Measurements from ENCODE around the gene GAB1.

GAB1 gene

DNA sequence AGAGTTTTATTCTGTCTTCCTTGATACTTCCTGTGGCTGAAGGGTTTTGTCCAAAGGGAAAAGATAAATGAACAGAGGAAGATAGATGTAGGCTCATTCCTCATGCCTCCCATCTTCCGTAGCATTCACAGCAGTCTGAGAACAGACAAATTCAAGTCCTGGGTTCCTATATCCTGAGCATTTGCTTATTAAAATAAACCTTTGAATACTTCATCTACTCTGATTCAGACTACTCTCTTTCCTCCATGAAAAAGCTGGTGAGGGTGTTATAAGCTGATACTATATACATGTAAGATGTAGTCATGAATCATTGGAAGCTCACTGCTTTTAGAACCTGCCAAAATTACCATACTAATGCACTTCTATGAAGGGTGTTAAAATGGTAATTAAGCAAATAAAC lies 61.2 kb downstream of the GAB1 start:
- H3K4me1 ChIP-seq (ENCODE audit: insufficient read depth, low read length) = peaks cover 7% of the 10 kb centered on the region
- H3K9ac ChIP-seq (ENCODE audit: low read depth, low read length) = no peak overlapping the region
- no peaks in the 10 kb centered on the region for H3K36me3 ChIP-seq (ENCODE audit: insufficient read depth, low read length)
- H3K9me3 ChIP-seq (ENCODE audit: control insufficient read depth, insufficient read depth, low read length) = no peaks in the 10 kb centered on the region

DNA sequence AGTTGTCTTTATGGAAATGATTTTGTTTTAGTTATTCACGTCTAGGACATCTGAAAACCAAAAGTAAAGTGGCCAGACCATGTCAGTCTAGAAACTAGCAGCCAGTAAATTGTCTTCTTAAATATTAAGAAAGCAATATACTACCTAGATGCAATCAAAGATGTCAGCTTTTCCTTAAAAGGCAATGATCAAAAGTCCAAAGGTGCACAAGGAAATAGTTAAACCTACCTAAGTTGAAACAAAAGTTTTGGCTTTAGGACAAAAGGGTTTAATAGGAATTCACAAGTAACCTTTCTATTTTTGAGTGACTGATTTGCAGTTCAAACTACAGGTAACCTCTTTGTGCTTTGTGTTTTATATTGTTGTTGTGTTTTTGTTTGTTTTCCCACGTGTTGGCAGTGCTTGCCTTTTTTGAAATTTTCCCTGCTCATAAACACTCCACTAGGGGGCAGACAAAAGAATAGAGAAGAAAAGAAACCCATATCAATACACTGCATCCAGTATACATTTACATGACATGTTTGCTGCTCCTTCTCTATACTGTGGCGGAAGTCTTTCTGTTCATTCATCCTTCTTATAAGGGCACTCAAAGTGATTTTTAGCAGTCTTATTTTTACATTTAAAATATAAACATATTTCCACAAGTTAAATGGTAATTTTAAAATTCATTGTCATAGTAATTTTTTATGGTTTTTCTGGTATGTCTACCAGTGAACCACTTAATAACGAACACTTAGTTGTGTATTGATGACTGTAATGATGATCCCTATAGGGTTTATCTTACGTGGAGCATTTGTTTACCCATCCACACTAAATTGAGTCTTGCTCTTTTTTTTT lies 62.7 kb downstream of the GAB1 start:
- H3K4me1 ChIP-seq (ENCODE audit: insufficient read depth, low read length) = peaks cover 7% of the 10 kb centered on the region
- no peaks in the 10 kb centered on the region for H3K36me3 ChIP-seq (ENCODE audit: insufficient read depth, low read length)
- no peaks in the 10 kb centered on the region for H3K9me3 ChIP-seq (ENCODE audit: control insufficient read depth, insufficient read depth, low read length)
- H3K9ac ChIP-seq (ENCODE audit: low read depth, low read length) = no peak overlapping the region

DNA sequence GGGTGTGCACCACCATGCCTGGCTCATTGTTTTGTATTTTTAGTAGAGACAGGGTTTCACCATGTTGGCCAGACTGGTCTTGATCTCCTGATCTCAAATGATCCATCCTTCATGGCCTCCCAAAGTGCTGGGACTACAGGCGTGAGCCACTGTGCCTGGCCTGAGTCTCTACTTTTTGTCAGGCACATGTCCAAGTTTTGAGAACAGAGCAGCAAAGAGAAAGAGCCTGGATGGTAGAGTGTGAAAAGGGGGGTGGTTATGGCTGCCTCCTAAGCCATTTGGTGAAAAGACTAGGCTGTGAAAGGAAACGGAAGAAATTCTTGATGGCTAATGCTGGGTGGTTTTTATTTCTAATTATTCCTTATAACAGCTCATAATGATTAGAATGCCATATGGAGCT lies 63.4 kb downstream of the GAB1 start:
- no peak overlapping the region for H3K9ac ChIP-seq (ENCODE audit: low read depth, low read length)
- no peaks in the 10 kb centered on the region for H3K36me3 ChIP-seq (ENCODE audit: insufficient read depth, low read length)
- H3K9me3 ChIP-seq (ENCODE audit: control insufficient read depth, insufficient read depth, low read length) = no peaks in the 10 kb centered on the region
- peaks cover 7% of the 10 kb centered on the region for H3K4me1 ChIP-seq (ENCODE audit: insufficient read depth, low read length)

DNA sequence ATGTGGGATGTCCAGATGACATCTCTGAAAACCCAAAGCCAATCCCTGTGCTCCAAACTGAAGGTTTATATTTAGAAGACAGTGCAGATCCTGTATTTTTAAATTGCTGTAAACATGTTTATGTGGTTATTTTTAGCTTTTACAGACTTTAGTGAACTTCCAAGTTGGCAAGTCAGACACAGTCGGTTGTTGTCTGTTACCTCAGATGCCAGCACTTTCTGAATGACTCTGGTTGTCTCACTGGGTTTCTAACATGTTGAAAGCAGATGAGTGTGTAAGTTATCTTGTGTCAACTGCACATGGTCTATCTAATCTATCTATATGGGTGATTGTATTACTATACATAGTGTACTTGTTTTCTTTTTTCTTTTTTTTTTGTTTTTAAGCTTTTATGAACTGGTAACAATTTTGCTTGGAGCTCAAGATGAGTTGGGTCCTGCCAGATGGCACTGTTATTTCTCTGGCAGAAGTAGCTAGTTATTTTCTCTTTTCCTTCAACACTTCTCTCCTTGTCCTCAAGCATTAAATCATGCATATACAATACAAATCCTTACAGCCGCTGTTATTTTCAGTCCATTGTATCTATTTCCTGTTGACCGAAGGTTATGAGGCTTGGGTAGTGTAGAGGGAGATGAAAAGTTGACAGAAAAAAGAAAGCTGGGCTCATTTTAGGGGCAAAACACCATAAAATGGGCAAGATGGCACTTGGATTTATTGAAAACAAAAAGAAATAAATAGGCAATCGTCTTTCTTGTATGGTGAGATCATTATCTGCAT lies 66.3 kb downstream of the GAB1 start:
- no peaks in the 10 kb centered on the region for H3K36me3 ChIP-seq (ENCODE audit: insufficient read depth, low read length)

DNA sequence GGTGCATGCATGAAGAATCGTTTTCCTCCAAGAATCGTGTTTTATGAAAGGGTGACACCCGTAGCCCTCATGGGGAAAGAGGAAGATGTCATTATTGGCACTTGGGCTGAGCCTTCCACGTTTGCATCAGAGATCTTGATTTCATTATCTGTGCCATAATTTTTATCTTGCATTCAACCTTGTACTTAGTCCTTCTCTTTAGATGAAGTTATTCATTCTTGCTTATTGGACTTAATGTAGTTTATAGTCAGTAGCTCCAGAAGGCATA lies 66.8 kb downstream of the GAB1 start:
- Histone ChIP-seq H3K36me3 (ENCODE audit: insufficient read depth, low read length) (no peaks in the 10 kb centered on the region), H3K4me1 (ENCODE audit: insufficient read depth, low read length) (peaks cover 7% of the 10 kb centered on the region), H3K9ac (ENCODE audit: low read depth, low read length) (no peak overlapping the region), H3K9me3 (ENCODE audit: control insufficient read depth, insufficient read depth, low read length) (no peaks in the 10 kb centered on the region)

More for the DNA sequence above, 66.3 kb downstream of the GAB1 start:
- no peaks in the 10 kb centered on the region for H3K9me3 ChIP-seq (ENCODE audit: control insufficient read depth, insufficient read depth, low read length)
- peaks cover 7% of the 10 kb centered on the region for H3K4me1 ChIP-seq (ENCODE audit: insufficient read depth, low read length)
- no peak overlapping the region for H3K9ac ChIP-seq (ENCODE audit: low read depth, low read length)

DNA sequence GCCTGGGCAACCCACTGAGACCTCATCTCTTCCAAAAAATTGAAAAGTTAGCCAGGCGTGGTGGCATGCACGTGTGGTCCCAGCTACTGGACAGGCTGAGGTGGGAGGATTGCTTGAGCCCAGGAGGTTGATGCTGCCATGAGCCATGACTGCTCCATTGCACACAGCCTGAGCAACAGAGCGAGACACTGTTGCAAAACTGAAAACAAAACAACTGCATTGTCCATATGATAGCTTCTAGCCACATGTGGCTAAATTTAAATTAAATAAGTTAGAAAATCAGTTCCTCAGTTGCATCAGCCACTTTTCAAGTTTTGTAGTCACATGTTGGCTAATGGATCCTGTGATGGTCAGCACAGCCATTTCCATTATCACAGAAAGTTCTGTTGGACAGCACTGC lies 67.9 kb downstream of the GAB1 start:
- Histone ChIP-seq H3K9ac (ENCODE audit: low read depth, low read length) (no peak overlapping the region), H3K9me3 (ENCODE audit: control insufficient read depth, insufficient read depth, low read length) (no peaks in the 10 kb centered on the region), H3K36me3 (ENCODE audit: insufficient read depth, low read length) (no peaks in the 10 kb centered on the region), H3K4me1 (ENCODE audit: insufficient read depth, low read length) (no peaks in the 10 kb centered on the region; the same call in none of the 2 replicates)

DNA sequence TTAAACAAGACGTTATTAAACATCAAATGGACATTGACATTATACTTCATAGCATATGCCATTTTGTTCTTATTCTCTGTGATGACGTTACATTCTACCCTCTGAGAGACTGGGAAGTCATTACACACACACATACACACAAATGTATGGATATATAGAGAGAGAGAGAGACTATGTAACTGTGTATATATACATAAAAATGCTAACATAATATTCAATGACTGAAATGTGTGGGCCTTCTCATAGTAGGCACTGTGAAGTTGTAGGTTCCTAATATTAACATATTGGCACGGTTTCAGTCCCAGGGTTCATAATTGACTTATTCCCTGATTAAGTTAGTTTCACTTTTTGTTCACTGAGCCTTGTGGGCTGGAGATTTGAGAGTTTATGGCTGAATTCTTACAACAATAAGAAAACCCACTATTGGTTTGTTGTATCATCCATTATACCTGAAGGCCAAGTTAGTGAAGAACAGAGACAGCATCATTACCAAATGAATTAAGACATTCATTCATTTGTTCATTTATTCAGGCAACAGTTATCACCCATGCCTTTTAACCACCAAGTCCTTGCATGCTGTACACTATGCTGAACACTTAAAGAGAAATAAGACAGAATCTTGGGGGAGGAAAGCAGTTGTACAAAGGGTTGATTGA lies 68.5 kb downstream of the GAB1 start:
- H3K9me3 ChIP-seq (ENCODE audit: control insufficient read depth, insufficient read depth, low read length) = no peaks in the 10 kb centered on the region
- no peak overlapping the region for H3K9ac ChIP-seq (ENCODE audit: low read depth, low read length)
- no peaks in the 10 kb centered on the region for H3K36me3 ChIP-seq (ENCODE audit: insufficient read depth, low read length)
- H3K4me1 ChIP-seq (ENCODE audit: insufficient read depth, low read length) = no peaks in the 10 kb centered on the region; the same call in none of the 2 replicates

DNA sequence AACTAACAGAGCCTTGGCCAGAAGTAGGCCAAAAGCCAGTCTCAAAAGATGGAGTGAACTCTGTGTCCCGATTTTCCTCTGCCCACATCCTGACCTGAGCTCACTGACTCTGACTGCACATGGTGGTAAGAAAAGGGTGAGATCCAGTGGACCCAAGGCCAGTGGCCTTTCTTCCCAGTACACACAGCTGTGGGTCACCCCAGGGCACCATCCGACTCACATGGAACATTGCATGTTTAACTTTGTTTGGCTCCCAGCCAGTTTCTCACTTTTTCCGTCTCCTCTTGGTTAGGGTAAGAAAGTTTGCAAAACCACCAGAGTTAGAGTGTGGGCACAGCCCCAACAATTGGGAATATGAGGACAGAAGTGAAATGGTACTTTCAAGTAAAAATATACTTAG lies 69.8 kb downstream of the GAB1 start:
- H3K9me3 ChIP-seq (ENCODE audit: control insufficient read depth, insufficient read depth, low read length) = no peaks in the 10 kb centered on the region
- no peaks in the 10 kb centered on the region for H3K36me3 ChIP-seq (ENCODE audit: insufficient read depth, low read length)
- H3K9ac ChIP-seq (ENCODE audit: low read depth, low read length) = no peak overlapping the region
- H3K4me1 ChIP-seq (ENCODE audit: insufficient read depth, low read length) = no peaks in the 10 kb centered on the region; the same call in none of the 2 replicates

DNA sequence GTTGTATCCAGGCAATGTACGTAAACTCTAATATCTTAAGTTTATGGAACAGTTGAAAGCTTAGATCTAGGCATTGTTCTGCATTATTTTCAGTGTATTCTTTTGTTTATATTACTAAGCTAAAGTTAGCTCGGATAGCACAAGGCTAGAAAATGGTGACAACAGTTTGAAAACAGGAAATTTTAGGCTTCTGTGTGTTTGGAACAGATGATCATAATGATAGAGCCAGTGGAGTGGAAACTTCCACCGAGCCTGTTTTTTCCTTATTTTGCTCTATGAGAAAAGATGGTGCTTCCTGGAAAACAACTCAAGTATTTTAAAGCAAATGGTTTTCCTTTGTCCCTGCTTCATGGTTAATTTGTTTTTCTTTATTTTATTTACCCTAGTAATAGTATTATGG lies 70.8 kb downstream of the GAB1 start:
- no peak overlapping the region for H3K9ac ChIP-seq (ENCODE audit: low read depth, low read length)
- H3K9me3 ChIP-seq (ENCODE audit: control insufficient read depth, insufficient read depth, low read length) = no peaks in the 10 kb centered on the region
- no peaks in the 10 kb centered on the region for H3K36me3 ChIP-seq (ENCODE audit: insufficient read depth, low read length)
- H3K4me1 ChIP-seq (ENCODE audit: insufficient read depth, low read length) = no peaks in the 10 kb centered on the region; the same call in none of the 2 replicates

DNA sequence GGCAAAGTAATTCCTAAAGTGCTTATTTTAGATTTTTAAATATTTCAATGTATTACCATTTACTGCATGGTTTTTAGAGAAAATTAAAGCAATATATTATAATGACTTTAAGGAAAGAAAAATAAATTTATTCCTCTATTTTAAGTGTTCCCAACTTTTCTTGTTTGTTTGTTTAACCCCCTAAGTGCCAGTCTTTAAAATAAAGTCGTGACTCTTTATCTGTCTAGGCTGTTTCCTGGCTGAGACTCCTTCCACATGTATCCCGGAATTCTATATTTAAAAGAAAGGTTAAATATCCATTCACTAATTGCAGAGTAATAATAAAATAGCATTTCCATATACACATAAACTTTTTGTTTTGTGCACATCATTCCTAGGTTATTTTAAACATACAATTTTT lies 71.2 kb downstream of the GAB1 start:
- Histone ChIP-seq H3K9ac (ENCODE audit: low read depth, low read length) (no peak overlapping the region), H3K36me3 (ENCODE audit: insufficient read depth, low read length) (no peaks in the 10 kb centered on the region), H3K4me1 (ENCODE audit: insufficient read depth, low read length) (no peaks in the 10 kb centered on the region; the same call in none of the 2 replicates), H3K9me3 (ENCODE audit: control insufficient read depth, insufficient read depth, low read length) (no peaks in the 10 kb centered on the region)

DNA sequence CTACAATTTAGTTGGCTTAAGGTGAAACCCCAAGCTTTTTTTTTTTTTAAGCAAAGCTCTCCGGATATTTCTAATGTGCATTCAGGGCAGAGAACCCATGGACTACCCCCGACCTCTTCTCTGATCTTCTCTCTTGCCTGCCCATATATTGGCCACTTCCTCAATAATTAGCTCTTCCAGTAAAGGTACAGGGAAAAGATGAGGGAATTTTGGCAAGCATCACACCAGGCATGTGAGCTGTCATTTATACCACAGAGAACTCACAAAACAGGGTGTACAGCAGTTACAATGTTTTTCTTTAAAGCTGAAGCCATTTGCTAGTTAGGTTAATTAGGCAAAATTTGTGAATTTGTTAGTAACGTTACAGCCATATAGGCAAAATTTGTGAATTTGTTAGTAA lies 73.3 kb downstream of the GAB1 start:
- H3K4me1 ChIP-seq (ENCODE audit: insufficient read depth, low read length) = no peaks in the 10 kb centered on the region; the same call in none of the 2 replicates
- no peaks in the 10 kb centered on the region for H3K9me3 ChIP-seq (ENCODE audit: control insufficient read depth, insufficient read depth, low read length)
- no peaks in the 10 kb centered on the region for H3K36me3 ChIP-seq (ENCODE audit: insufficient read depth, low read length)
- no peak overlapping the region for H3K9ac ChIP-seq (ENCODE audit: low read depth, low read length)

DNA sequence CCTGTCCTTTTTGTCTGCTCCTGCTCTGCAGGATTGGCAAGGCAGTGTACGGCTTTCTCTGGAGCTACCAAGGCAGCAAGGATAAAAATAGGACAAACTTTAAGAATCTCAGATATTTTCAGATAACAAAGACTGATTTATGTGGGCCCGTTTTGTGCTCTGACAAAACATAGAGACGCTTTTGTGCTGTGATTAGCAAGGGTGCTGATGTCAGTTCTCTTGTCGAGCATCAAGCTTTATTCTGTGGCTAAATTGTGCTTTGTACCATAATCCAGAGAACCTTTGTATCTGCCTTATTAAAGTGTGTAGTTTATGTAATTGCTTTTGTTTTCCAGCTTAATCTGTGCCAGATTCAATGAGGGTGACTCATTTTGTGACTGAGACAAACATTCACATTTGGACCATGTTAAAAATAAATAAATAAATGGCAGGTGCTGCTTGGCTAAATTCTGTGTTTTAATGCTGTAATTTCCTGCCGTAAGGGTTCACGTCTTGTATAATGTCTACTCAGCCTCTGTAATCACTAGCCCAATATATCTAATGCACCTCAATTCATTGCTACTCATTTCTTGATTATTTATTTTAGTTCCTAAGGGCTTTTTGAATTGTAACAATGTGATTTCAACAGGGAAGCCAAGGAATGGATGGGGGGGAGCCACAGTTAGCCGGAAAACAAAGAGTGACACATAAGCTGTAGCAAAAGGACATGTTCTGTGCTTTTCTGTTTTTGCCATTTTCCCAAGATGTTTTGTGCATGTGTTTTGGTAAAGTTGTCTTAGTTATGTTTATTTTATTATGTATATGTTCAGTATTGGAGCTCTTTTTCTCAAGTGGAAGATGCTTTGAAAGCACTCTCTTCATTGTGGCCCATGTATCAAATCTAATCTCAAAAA lies 75.1 kb downstream of the GAB1 start:
- Histone ChIP-seq H3K4me1 (ENCODE audit: insufficient read depth, low read length) (no peaks in the 10 kb centered on the region; the same call in 1 of the 2 replicates), H3K9me3 (ENCODE audit: control insufficient read depth, insufficient read depth, low read length) (no peaks in the 10 kb centered on the region), H3K9ac (ENCODE audit: low read depth, low read length) (no peak overlapping the region), H3K36me3 (ENCODE audit: insufficient read depth, low read length) (0 out of 2 replicates have a peak, but pooled peaks cover 1% of the 10 kb centered on the region)

DNA sequence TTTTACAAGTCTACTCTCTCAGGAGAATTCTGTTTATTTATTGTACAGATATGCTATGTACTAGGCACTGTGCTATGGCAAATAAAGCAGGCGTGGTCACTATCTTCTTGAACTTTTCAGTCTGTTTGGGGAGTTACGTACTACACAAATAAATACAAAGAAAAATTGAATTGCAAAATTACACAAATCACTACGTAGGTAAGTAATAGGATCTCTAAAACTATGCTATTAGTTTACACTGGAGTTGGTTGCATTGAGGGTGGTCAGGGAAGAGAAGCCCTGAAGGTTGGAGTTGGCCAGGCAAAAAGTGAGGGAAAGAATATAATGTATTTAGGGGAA lies 75.7 kb downstream of the GAB1 start:
- H3K9me3 ChIP-seq (ENCODE audit: control insufficient read depth, insufficient read depth, low read length) = no peaks in the 10 kb centered on the region
- H3K36me3 ChIP-seq (ENCODE audit: insufficient read depth, low read length) = 0 out of 2 replicates have a peak, but pooled peaks cover 4% of the 10 kb centered on the region
- no peak overlapping the region for H3K9ac ChIP-seq (ENCODE audit: low read depth, low read length)
- H3K4me1 ChIP-seq (ENCODE audit: insufficient read depth, low read length) = no peaks in the 10 kb centered on the region
